ENCODE results near the gene PLA2G6.
"Not testable (repeated sequence)": the region's sequence is repeated elsewhere in the genome, so short reads cannot be mapped to it uniquely, and the experiment has no call there.

Gene PLA2G6

DNA sequence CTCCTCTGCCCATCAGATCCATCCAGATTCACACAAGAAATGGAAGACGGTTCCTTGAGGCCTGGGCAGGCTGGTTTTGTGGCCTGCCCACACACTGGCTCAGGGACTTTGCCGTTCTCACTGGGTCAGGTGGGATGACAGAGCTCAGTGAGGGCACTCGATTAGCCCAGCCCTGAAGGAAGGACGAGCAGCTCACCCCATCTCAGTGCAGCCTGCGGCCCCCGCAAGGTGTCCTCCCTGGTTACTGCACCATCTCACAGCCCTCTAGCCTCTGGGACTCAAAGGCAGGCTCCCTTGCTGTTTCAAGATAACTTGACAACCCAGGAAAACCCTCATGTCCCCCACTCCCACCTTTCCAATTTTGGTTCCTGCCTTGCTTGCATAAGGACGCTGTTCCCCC lies 101.8 kb downstream of the PLA2G6 start:
- in situ Hi-C loops (cut with MboI; ENCODE audit: low pct_unique_long_range_greater_than_20kb, low sequenced_read_pairs, unreplicated experiment), result no loop called here
- TF ChIP-seq CTCF (IDR thresholded peaks at IDR 0.05; ENCODE audit: extremely low read depth, insufficient read depth, missing control alignments), result no peak

GRCh38 chr22:38079208-38079607 lies 102.4 kb downstream of the PLA2G6 start:
- DNase-seq (ENCODE audit: low spot score); in situ Hi-C loops (cut with MboI; ENCODE audit: low pct_unique_long_range_greater_than_20kb, low sequenced_read_pairs, unreplicated experiment): not testable (repeated sequence)

More for the DNA sequence above, 101.8 kb downstream of the PLA2G6 start:
- no peak for DNase-seq (ENCODE audit: low spot score)

DNA sequence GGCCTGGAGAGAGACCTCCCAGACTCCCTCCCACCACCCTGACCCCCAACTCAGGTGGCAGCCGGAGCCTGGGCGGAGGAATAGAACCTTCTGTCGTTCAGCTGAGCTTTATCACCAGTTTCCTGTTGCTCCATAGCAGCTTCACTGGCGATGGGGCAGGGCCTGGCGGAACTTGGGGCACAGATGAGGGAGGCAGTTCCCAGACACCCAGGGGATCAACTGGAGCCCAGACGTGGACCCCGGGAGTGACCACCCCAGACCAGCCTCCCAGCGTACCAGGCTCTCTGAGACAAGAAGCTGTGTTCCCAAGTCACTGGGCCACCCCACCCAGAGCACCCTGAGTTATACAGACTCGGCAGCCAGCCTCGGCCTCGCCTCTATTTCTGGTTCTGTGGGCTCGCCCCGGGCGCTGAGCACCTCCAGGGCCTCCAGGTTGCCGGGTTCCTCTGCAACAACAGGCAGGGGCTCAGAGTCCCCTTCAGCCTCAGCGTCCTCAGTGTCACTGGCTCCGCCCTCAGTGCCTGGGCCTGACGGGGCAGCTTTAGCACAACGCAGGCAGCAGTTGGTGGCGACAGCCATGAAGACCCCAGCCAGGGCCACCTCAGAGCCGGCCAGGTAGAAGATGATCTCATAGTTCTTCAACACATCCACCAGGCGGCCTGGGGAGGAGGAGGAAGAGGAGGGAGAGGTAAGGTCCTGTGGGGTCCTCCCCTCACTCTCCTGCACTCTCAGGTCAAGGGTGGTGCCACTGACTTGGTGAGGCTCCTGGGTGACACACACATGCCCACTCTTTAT lies 103.4 kb downstream of the PLA2G6 start:
- in situ Hi-C loops (cut with MboI; ENCODE audit: low pct_unique_long_range_greater_than_20kb, low sequenced_read_pairs, unreplicated experiment), result no loop called here
- no peak for TF ChIP-seq CTCF (IDR thresholded peaks at IDR 0.05; ENCODE audit: extremely low read depth, insufficient read depth, missing control alignments)
- no peak for DNase-seq (ENCODE audit: low spot score)

- no peak for TF ChIP-seq CTCF (IDR thresholded peaks at IDR 0.05; ENCODE audit: extremely low read depth, insufficient read depth, missing control alignments)
- in situ Hi-C loops (cut with MboI; ENCODE audit: low pct_unique_long_range_greater_than_20kb, low sequenced_read_pairs, unreplicated experiment), result no loop called here
- no peak for DNase-seq (ENCODE audit: low spot score)
Measured at GRCh38 chr22:38077595-38077994, 104.0 kb downstream of the PLA2G6 start.

- no peak for DNase-seq (ENCODE audit: low spot score)
- in situ Hi-C loops (cut with MboI; ENCODE audit: low pct_unique_long_range_greater_than_20kb, low sequenced_read_pairs, unreplicated experiment), result no loop called here
- TF ChIP-seq CTCF (IDR thresholded peaks at IDR 0.05; ENCODE audit: extremely low read depth, insufficient read depth, missing control alignments), result no peak
Measured at GRCh38 chr22:38077096-38077495, 104.5 kb downstream of the PLA2G6 start.

GRCh38 chr22:38075961-38076360 lies 105.7 kb downstream of the PLA2G6 start:
- in situ Hi-C loops (cut with MboI; ENCODE audit: low pct_unique_long_range_greater_than_20kb, low sequenced_read_pairs, unreplicated experiment), result no loop called here
- no peak for TF ChIP-seq CTCF (IDR thresholded peaks at IDR 0.05; ENCODE audit: extremely low read depth, insufficient read depth, missing control alignments)

DNA sequence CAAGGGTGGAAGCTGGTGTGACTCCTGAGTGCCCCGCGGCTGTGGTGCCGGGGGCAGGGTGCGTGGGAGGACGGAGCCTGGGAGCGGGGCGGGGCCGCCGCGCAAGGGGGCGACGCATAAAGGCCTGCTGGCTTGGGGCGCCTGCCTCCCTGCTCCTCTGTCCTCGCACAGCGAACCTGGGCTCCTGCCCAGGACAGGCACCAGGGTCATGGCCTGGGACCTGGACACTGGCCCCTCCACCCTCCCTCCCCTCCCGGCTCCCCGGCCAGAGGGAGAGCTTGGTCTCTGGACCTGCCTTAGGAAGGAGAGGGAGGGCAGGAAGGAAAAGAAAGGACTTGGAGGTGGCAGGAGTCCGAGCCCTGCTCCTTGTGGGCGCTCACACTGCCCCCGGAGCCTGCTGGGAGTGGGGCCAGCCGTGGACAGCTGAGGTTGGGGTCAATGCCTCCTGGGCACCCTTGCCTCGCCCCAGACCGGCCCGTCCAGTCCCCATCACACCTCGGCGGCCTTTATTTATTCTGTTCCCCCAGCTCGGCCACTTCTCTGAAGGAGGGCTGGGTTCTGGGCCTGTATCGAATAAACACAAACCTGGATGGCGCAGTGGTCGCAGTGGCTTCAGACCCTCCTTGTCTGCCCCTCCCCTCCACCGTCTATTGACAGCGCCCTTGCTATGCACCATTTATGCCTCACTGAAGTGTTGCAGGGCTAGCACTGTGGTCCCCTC lies 106.4 kb downstream of the PLA2G6 start:
- DNase-seq (ENCODE audit: low spot score), result no peak
- in situ Hi-C loops (cut with MboI; ENCODE audit: low pct_unique_long_range_greater_than_20kb, low sequenced_read_pairs, unreplicated experiment), result no loop called here
- TF ChIP-seq CTCF (IDR thresholded peaks at IDR 0.05; ENCODE audit: extremely low read depth, insufficient read depth, missing control alignments), result no peak

More at GRCh38 chr22:38075961-38076360, 105.7 kb downstream of the PLA2G6 start:
- no peak for DNase-seq (ENCODE audit: low spot score)
